NCI-H526 treated with DMSO at 0.1 percent for 48 hours (cell line): ENCODE data around the gene MED29.
"Not testable (repeated sequence)": the region's sequence is repeated elsewhere in the genome, so short reads cannot be mapped to it uniquely, and the experiment has no call there.

ENCODE experiments used
- DNase-seq: peaks from one replicate; lab custom pipeline; 2025; lab: John Stamatoyannopoulos, UW

MED29 gene

GRCh38 chr19:39370735-39371134 lies 20.4 kb upstream of the MED29 start:
- no peak for DNase-seq

- DNase-seq = no peak
Measured at GRCh38 chr19:39372047-39372802, 19.0 kb upstream of the MED29 start.

GRCh38 chr19:39372941-39373340 lies 18.2 kb upstream of the MED29 start:
- no peak for DNase-seq

GRCh38 chr19:39375929-39376328 lies 15.2 kb upstream of the MED29 start:
- no peak for DNase-seq

GRCh38 chr19:39377373-39378362 lies 13.5 kb upstream of the MED29 start:
- no peak for DNase-seq

GRCh38 chr19:39379366-39379765 lies 11.8 kb upstream of the MED29 start:
- not testable (repeated sequence) for DNase-seq

GRCh38 chr19:39379865-39380396 lies 11.2 kb upstream of the MED29 start:
- no peak for DNase-seq

GRCh38 chr19:39380521-39381502 lies 10.4 kb upstream of the MED29 start:
- no peak for DNase-seq

- DNase-seq = no peak
Measured at GRCh38 chr19:39381910-39382611, 9.1 kb upstream of the MED29 start.

GRCh38 chr19:39382991-39383828 lies 8.0 kb upstream of the MED29 start:
- no peak for DNase-seq

- no peak for DNase-seq
Measured at GRCh38 chr19:39384839-39385568, 6.2 kb upstream of the MED29 start.

- DNase-seq = no peak
Measured at GRCh38 chr19:39385629-39386411, 5.4 kb upstream of the MED29 start.

- DNase-seq = no peak
Measured at GRCh38 chr19:39386557-39386956, 4.6 kb upstream of the MED29 start.

GRCh38 chr19:39388657-39389056 lies 2.5 kb upstream of the MED29 start:
- no peak for DNase-seq

- DNase-seq = no peak
Measured at GRCh38 chr19:39389631-39390414, 1.4 kb upstream of the MED29 start.

GRCh38 chr19:39390451-39390750 lies 777 bp upstream of the MED29 start:
- no peak for DNase-seq

- DNase-seq = peak; percentile 30
Measured at GRCh38 chr19:39397360-39398296, 6.5 kb downstream of the MED29 start.
